DMS 273 (cell line): Measurements from ENCODE around the gene MUC5B.

ENCODE experiments used
- DNase-seq: peaks from one replicate; lab custom pipeline; 2025; ENCODE audit not compliant: unreplicated experiment; lab: John Stamatoyannopoulos, UW

Gene MUC5B

DNA sequence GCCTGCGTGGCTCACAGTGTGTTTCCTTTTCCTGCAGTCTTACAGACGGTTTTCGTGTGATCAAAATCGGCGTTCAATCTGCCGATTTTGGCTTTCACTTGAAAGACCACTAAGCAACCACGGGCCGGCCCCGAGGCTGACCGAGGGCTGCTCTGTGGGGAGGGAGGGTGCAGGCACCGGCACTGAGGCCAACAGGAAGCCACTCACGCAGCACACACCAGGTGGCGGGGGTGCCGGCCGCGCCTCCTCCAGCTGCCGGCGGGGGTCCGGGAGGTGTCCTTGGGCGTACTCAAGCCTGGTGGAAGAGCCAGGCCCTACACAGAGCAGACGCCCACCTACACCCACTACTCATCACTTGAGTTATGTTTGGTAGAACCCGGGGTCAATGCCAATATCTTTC lies 72.2 kb downstream of the MUC5B start:
- DNase-seq, result no peak

GRCh38 chr11:1295591-1295990 lies 72.7 kb downstream of the MUC5B start:
- DNase-seq, result no peak

- DNase-seq, result no peak
These were observed 73.4 kb downstream of the MUC5B start for GRCh38 chr11:1296287-1296686.

- no peak for DNase-seq
These were observed 74.2 kb downstream of the MUC5B start for GRCh38 chr11:1297011-1297575.

DNA sequence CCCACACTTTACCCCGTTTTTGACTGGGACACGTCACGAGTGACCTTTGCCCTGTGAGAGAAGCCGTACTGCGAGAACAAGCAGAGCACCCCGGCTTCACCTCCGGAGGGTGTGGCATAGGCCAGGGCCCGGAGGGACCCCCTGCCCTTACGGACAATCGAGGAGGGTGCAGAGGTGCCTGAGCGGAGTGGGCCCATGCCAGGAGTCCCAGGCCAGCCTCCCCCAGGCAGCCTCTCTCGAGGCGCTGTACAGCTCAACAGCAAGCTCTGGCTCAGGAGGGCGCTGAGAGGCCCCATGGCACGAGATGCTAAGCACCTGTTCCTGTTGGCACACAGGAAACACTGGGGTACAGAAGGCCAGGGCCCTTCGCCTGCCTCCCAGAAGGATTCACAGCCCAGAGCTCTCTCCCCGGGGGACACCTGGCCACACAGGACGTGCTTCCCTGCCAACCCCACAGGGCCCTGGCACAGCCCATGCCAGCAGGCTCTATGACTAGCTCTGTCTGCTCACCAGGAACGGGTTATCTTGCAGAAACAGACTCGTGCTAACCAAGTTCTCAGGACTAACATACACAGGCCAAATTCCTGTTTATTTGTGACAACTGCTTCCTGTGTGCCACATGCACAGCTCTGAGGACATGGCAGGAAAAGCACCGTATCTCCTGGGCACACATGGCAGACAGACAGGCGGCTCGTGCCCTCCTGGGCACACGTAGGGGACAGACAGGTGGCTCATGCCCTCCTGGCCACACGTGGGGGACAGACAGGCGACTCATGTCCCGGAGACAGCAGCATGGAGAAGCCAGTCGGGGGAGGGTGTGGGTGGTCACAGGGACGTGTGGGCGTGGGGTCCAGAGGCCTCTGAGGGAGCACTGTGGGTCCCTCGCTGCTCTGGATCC lies 75.0 kb downstream of the MUC5B start:
- no peak for DNase-seq

- DNase-seq, result no peak
These were observed 76.0 kb downstream of the MUC5B start for GRCh38 chr11:1298695-1299492.

GRCh38 chr11:1299621-1300020 lies 76.8 kb downstream of the MUC5B start:
- no peak for DNase-seq

DNA sequence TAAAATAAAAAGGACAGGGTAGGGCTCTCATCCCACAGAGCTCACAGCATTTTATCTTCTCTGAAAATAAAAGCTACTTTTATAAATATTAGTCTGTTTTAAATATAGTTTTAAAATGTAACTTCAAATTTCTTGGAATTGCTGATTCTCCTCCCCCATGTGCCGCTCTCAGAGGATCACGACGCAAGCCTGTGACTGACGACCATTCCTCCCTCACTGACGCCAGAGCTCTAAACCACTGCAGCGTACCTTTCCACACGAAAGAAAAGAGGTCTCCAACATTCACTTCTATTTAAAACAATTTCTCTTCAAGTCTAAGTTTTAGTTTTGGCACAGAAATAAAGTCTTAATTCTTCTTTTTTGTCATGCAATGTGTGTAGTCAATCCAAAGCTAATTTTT lies 77.3 kb downstream of the MUC5B start:
- DNase-seq, result no peak

- DNase-seq, result no peak
These were observed 77.8 kb downstream of the MUC5B start for GRCh38 chr11:1300569-1301187.

- DNase-seq, result no peak
These were observed 78.5 kb downstream of the MUC5B start for GRCh38 chr11:1301220-1302000.

- no peak for DNase-seq
These were observed 79.2 kb downstream of the MUC5B start for GRCh38 chr11:1302041-1302460.

DNA sequence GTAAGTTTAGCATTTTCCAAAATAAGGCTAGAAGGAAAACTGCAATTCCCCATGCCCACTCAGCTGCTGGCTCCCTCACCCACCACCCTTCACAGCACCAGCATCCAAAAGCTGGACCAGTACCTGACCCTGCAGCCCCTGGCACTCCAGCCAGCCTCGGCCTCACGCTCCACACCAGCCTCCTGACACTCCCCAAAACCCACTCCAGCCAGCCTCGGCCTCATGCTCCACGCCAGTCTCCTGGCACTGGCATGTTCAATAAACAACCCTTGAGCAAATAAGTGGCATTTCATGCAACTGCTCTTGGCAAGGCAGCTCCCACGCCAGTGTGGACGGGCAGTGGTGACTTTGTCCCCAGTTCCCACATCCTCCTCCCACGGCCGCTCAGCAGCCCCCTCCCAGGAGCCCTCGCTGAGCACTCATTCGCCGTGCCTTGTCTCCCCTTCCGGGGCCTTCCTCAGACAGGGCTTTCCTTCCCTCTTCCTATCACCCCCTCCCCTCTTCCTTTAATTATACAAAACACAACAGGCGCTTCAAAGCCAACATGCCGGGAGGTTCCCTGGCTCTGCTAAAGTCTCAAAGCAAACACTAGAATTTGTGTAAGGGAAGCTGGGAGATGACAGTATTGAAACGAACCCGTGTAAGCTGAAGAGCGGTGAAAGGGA lies 79.7 kb downstream of the MUC5B start:
- no peak for DNase-seq

GRCh38 chr11:1303126-1303821 lies 80.4 kb downstream of the MUC5B start:
- peak; percentile 3 for DNase-seq

GRCh38 chr11:1303973-1304372 lies 81.1 kb downstream of the MUC5B start:
- DNase-seq, result no peak

GRCh38 chr11:1304380-1304779 lies 81.5 kb downstream of the MUC5B start:
- DNase-seq, result no peak

- no peak for DNase-seq
These were observed 82.2 kb downstream of the MUC5B start for GRCh38 chr11:1305063-1305495.

GRCh38 chr11:1305501-1306056 lies 82.7 kb downstream of the MUC5B start:
- DNase-seq, result no peak

DNA sequence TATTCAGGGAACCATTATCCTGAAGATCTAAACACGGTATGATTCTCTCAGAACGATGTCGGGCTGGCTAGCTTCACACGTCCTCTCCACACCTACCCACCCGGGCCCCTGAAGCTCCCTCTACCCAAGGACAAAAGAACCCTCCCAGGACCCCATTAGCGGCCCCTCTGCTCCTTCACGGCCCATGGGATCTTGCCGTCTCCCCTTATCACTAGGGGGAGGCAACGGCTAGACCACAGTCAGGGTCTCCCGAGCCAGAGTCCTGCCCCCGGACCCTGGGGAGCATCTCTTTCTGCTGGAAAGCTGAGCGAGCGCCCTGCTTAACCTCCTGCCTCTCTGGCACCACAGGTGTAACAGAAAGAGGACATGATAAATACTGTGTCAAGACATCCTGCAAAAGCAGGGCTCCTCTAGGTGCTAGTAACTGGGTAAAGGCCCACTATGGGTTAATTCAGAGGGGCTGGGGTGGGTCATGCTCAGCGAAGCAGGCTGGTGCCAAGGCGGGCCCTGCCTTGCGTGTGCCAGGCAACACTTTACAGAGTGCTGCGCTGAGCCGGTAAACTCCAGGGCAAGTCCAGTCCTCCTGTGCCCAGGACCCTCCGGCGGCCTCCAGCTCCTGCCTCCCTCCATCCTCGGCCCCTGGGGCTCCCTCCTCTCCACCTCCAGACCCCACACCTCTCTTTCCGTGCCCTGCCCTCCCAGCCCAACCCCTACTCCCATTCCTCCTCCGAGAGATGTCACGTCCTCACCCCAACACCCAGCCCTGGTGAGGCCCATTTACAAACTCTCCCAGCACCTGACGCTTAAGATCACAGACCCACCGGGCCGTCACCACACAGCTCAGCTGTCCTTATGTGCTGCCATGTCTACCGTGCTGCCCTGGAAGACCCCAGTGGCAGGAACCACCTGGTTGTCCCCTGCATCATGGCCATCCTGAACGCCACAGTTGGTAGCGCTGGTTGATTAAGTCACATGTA lies 83.6 kb downstream of the MUC5B start:
- DNase-seq, result no peak
